Glutamatergic neuron (in vitro differentiated cells): ENCODE results near the gene CENPK. TPM values are rescaled to one million over a fixed set of nuclear protein-coding genes. Genes with fewer than 3 reads are reported as not detected.
A peak's percentile ranks its signal among the peaks of the same experiment; 100 is the strongest.
"Not testable (repeated sequence)": the region's sequence is repeated elsewhere in the genome, so short reads cannot be mapped to it uniquely, and the experiment has no call there.

Source experiments
- DNase-seq: peaks from one replicate; pipeline ENCODE4 v3.0.0; 2022
- H3K27ac Mint-ChIP-seq: one replicate; pipeline ENCODE4 v1.8.0; 2020; ENCODE audit warnings: mild to moderate bottlenecking, mixed read lengths, inconsistent platforms; ENCODE audit not compliant: unreplicated experiment
- H3K27me3 Mint-ChIP-seq: one replicate; pipeline ENCODE4 v1.8.0; 2020; ENCODE audit warnings: mild to moderate bottlenecking, moderate library complexity, mixed read lengths, inconsistent platforms; ENCODE audit not compliant: unreplicated experiment
- H3K36me3 Mint-ChIP-seq: one replicate; pipeline ENCODE4 v1.8.0; 2020; ENCODE audit warnings: mild to moderate bottlenecking, mixed read lengths, inconsistent platforms; ENCODE audit not compliant: unreplicated experiment
- H3K4me1 Mint-ChIP-seq: one replicate; pipeline ENCODE4 v1.8.0; 2020; ENCODE audit warnings: mild to moderate bottlenecking, low read depth, mixed read lengths, inconsistent platforms; ENCODE audit not compliant: unreplicated experiment
- H3K4me3 Mint-ChIP-seq: one replicate; pipeline ENCODE4 v1.8.0; 2020; ENCODE audit warnings: mild to moderate bottlenecking, mixed read lengths, inconsistent platforms; ENCODE audit not compliant: unreplicated experiment
- H3K9me3 Mint-ChIP-seq: one replicate; pipeline ENCODE4 v1.8.0; 2020; ENCODE audit warnings: mild to moderate bottlenecking, moderate library complexity, mixed read lengths, inconsistent platforms; ENCODE audit not compliant: unreplicated experiment
- long read RNA-seq: library from polyadenylated mRNA; unstranded; transcript quantifications from one replicate; pipeline ENCODE4 v2.0.0, GENCODE V29; 2020; ENCODE audit not compliant: unreplicated experiment
- total RNA-seq: library from RNA; stranded (reverse); fragmentation: NEBNext Ultra II Directional; extraction: Animal tissue kit (Norgen Biotek cat#: 25700); gene quantifications from one replicate; pipeline ENCODE4 v1.2.1, GENCODE V29; 2021; ENCODE audit not compliant: unreplicated experiment
- TF ChIP-seq, protein P1 (sequence below): fragments of 200-600 bp; sonication (generic); IDR thresholded peaks from one replicate; pipeline ENCODE4 v1.5.0; 2021; ENCODE audit not compliant: partially characterized antibody, unreplicated experiment

The CENPK gene
- total RNA-seq, result 11.9 TPM
- long read RNA-seq, partial matches to known transcripts, result 2 of 5 reads
- long read RNA-seq, other reads (novel, unspliced or antisense), result 2 of 5 reads

DNA sequence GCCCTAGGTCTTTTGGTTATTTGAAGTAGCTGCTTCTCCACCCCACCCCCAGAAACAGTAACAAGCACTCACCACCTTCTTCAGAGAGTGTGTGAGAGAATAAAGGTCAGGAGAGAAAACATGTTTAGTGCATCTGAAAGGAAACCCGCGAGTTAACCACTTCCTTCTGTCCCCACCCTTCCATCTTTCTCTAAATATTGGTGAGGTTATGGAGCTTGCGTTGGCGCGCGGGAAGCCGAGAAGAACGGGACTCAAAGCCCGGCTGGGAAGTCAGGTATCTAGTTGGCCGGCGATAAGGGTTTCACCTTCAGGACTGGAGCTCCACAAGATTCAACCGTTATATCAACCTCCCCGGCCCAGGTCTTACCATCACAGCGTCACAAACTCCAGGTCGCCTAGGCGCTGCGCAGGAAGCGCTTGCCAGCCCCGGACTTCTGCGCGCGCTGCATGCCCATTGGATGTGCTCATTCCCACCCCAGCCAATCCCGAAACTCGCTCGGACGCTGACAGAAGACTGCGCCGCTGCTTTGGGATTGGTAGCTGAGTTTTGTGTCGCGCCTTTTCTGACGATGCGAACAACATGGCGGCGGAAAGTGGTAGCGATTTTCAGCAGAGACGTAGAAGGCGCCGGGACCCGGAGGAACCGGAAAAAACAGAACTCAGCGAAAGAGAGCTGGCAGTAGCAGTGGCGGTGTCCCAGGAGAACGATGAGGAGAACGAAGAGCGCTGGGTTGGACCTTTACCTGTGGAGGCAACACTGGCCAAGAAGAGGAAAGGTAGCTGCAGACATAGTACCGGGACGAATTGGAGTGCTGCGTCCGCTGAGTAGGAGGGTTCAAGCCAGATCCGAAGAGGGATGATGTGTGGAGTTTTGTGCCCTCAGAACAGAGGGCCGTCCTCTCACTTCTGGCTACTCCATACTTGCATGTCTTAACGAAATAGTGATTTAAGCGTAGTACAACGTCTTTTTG lies at the start of gene CENPK, which contains the start of gene PPWD1:
CENPK (minus strand) TSS at position 438 of the 971 bp plus-strand sequence. CDS start 8,261 bp downstream, outside the sequence.
PPWD1 (plus strand) TSS at position 566 of the 971 bp plus-strand sequence; CDS start at position 581, 15 bp downstream.
- Mint-ChIP-seq H3K36me3 (no peaks in the 10 kb centered on the region), H3K27me3 (peaks cover 4% of the 10 kb centered on the region), H3K27ac (peak within 1 kb of the TSS; percentile 100), H3K4me3 (peak within 1 kb of the TSS; percentile 100), H3K4me1 (peaks cover 11% of the 10 kb centered on the region), H3K9me3 (peaks cover 5% of the 10 kb centered on the region)
- peak; percentile 94 for DNase-seq
- TF ChIP-seq, protein P1, sequence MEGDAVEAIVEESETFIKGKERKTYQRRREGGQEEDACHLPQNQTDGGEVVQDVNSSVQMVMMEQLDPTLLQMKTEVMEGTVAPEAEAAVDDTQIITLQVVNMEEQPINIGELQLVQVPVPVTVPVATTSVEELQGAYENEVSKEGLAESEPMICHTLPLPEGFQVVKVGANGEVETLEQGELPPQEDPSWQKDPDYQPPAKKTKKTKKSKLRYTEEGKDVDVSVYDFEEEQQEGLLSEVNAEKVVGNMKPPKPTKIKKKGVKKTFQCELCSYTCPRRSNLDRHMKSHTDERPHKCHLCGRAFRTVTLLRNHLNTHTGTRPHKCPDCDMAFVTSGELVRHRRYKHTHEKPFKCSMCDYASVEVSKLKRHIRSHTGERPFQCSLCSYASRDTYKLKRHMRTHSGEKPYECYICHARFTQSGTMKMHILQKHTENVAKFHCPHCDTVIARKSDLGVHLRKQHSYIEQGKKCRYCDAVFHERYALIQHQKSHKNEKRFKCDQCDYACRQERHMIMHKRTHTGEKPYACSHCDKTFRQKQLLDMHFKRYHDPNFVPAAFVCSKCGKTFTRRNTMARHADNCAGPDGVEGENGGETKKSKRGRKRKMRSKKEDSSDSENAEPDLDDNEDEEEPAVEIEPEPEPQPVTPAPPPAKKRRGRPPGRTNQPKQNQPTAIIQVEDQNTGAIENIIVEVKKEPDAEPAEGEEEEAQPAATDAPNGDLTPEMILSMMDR, result no peak

DNA sequence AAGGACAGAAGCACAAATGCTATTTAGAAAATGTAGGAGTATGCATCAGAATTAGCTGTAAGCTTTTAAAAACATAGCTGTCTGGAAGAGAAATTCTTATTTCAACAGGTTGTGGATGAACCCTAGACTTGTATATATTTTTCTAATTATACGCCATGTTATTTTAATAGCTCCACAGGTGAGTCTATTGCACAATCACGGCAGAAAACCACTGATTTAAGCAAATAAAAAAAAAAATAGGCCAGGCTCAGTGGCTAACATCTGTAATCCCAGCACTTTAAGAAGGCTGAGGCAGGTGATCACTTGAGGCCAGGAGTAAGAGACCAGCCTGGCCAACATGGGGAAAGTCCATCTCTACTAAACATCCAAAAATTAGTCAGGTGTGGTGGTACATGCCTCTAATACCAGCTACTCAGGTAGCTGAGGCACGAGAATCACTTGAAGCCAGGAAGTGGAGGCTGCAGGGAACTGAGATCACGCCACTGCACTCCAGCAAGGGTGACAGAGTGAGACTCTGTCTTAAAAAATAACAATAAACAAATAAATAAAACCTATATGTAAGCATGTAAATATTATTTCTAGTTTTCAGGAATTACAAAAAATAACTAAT lies 49.4 kb upstream of the CENPK start:
- Mint-ChIP-seq H3K9me3 (no peaks in the 10 kb centered on the region), H3K4me1 (no peaks in the 10 kb centered on the region), H3K27me3 (no peaks in the 10 kb centered on the region), H3K4me3 (no peak overlapping the region), H3K27ac (no peak overlapping the region), H3K36me3 (no peaks in the 10 kb centered on the region)
- TF ChIP-seq, protein P1, result no peak
- no peak for DNase-seq

- Mint-ChIP-seq H3K27ac (no peak overlapping the region), H3K4me1 (no peaks in the 10 kb centered on the region), H3K27me3 (no peaks in the 10 kb centered on the region), H3K9me3 (peaks cover 2% of the 10 kb centered on the region), H3K4me3 (no peak overlapping the region), H3K36me3 (no peaks in the 10 kb centered on the region)
- DNase-seq, result no peak
- TF ChIP-seq, protein P1, result no peak
Measured at GRCh38 chr5:65611524-65611923, 48.6 kb upstream of the CENPK start.

DNA sequence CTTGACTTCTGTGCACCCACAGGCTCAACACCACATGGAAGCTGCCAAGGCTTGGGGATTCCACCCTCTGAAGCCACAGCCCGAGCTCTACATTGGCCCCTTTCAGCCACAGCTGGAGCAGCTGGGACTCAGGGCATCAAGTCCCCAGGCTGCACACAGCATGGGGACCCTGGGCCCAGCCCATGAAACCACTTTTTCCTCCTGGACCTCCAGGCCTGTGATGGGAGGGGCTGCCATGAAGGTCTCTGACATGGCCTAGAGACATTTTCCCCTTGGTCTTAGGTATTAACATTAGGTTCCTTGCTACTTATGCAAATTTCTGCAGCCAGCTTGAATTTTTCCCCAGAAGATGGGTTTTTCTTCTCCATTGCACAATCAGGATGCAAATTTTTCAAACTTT lies 38.8 kb upstream of the CENPK start:
- H3K9me3 Mint-ChIP-seq, H3K27me3 Mint-ChIP-seq, H3K27ac Mint-ChIP-seq, DNase-seq, H3K4me1 Mint-ChIP-seq, H3K4me3 Mint-ChIP-seq: not testable (repeated sequence)
- peaks cover 39% of the 10 kb centered on the region for H3K36me3 Mint-ChIP-seq

- Mint-ChIP-seq H3K4me1 (no peaks in the 10 kb centered on the region), H3K27ac (no peak overlapping the region), H3K4me3 (no peak overlapping the region), H3K36me3 (no peaks in the 10 kb centered on the region), H3K27me3 (no peaks in the 10 kb centered on the region), H3K9me3 (no peaks in the 10 kb centered on the region)
- TF ChIP-seq, protein P1, result no peak
- DNase-seq, result no peak
Measured at GRCh38 chr5:65588694-65589093, 25.7 kb upstream of the CENPK start.
